Thyroid gland (tissue), 4 donors: ENCODE data around the gene MAP2K2. TPM values are rescaled to one million over a fixed set of nuclear protein-coding genes. Genes with fewer than 3 reads are reported as not detected.

Source experiments
- DNase-seq, 2 donors: peaks; one replicate each; pipeline ENCODE4 v3.0.0-alpha.2; 2019
- H3K27ac ChIP-seq, 3 donors: fragments of 200-600 bp; sonication (generic); 1 replicate in 2 of 3; 2 replicates in 1 of 3; pipeline ENCODE4 v1.5.1; 2016 to 2019; ENCODE audit warnings: mild to moderate bottlenecking in 1 of 3, moderate library complexity in 1 of 3
- H3K27me3 ChIP-seq: fragments of 200-600 bp; sonication (generic); one replicate; pipeline ENCODE4 v1.5.1; 2019
- H3K36me3 ChIP-seq, 2 donors: fragments of 200-600 bp; sonication (generic); one replicate each; pipeline ENCODE4 v1.5.1; 2016 to 2019
- H3K4me1 ChIP-seq, 2 donors: fragments of 200-600 bp; sonication (generic); one replicate each; pipeline ENCODE4 v1.5.1; 2017 to 2019
- H3K4me3 ChIP-seq, 3 donors: fragments of 200-600 bp; sonication (generic); replicated peaks in 1 of 3; 1 replicate in 2 of 3; 2 replicates in 1 of 3; pipeline ENCODE4 v1.5.1; 2016; ENCODE audit warnings: mild to moderate bottlenecking in 1 of 3
- H3K9me3 ChIP-seq: fragments of 200-600 bp; sonication (generic); one replicate; pipeline ENCODE4 v1.5.1; 2017
- POLR2A ChIP-seq, 2 donors: fragments of 450-650 bp; IDR thresholded peaks; one replicate each; pipeline ENCODE4 v1.6.1; 2017; ENCODE audit warnings: antibody characterized with exemption in 2 of 2, mild to moderate bottlenecking in 2 of 2, moderate library complexity in 1 of 2
- WGBS, 2 donors: methylation state at CpG; one replicate each; pipeline ENCODE4 v1.1.5; 2017; 5-methylcytosine and 5-hydroxymethylcytosine counted together
- intact Hi-C: fragments of 100-400 bp; cut with DNase I; formaldehyde crosslinking; loops from one replicate; pipeline ENCODE4 v1.15.1; 2023
- total RNA-seq, 4 donors: library from RNA; depleted of rRNA; stranded (reverse); fragments of >200 nt; gene quantifications; one replicate each; pipeline ENCODE4 v1.2.3, GENCODE V29; 2016
- TF ChIP-seq, protein P1 (sequence below), 6 experiments: fragments of 200-600 bp in 3 of 6; fragments of 450-650 bp in 3 of 6; sonication (generic) in 3 of 6; IDR thresholded peaks; one replicate each; pipeline ENCODE4 v1.5.1; 2016 to 2019; ENCODE audit warnings: antibody characterized with exemption in 6 of 6, mild to moderate bottlenecking in 2 of 6, inconsistent platforms in 1 of 6, moderate library complexity in 1 of 6

Gene MAP2K2
- total RNA-seq, 4 donors from 2014 or later, result 59.4 to 95.3 (median 81.8) TPM

DNA sequence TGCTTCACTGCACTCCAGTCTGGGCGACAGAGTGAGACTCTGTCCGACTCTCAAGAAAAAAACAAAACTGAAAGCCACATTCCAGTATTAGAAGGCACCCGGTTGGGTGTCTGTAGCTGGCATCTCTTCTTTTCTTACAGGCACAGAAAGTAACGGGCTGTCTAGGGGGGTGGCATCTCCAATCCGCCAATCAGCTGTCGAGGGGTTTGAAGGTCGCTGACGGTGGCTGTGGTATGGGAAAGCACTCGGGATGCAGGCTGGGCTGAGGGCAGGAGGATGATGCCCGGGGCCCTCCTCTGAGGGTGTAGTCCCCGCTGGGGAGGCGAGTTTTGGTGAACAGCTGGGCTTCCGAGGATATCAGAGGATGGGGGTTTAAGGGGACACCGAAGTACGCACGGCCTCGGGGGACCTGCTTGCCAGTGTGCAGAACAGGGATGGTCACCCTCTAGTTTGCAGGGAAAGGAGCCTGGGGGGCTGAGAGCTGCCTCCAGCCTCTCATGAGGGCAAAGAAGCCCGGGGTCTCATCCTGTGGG lies 30.2 kb downstream of the MAP2K2 start:
- Histone ChIP-seq H3K4me1 (no peaks in the 10 kb centered on the region), H3K27ac (no peak overlapping the region), H3K36me3 (peaks cover 7 to 9% of the 10 kb centered on the region in 2 donors), H3K27me3 (no peaks in the 10 kb centered on the region), H3K9me3 (no peaks in the 10 kb centered on the region), H3K4me3 (no peak overlapping the region)
- no peak for DNase-seq
- intact Hi-C loops, result no loop called here
- 92 to 93% methylated on average over 17 to 18 of the region's 18 CpGs for WGBS, 2 donors
- no peak for TF ChIP-seq POLR2A (IDR thresholded peaks at IDR 0.05)
- TF ChIP-seq, protein P1, sequence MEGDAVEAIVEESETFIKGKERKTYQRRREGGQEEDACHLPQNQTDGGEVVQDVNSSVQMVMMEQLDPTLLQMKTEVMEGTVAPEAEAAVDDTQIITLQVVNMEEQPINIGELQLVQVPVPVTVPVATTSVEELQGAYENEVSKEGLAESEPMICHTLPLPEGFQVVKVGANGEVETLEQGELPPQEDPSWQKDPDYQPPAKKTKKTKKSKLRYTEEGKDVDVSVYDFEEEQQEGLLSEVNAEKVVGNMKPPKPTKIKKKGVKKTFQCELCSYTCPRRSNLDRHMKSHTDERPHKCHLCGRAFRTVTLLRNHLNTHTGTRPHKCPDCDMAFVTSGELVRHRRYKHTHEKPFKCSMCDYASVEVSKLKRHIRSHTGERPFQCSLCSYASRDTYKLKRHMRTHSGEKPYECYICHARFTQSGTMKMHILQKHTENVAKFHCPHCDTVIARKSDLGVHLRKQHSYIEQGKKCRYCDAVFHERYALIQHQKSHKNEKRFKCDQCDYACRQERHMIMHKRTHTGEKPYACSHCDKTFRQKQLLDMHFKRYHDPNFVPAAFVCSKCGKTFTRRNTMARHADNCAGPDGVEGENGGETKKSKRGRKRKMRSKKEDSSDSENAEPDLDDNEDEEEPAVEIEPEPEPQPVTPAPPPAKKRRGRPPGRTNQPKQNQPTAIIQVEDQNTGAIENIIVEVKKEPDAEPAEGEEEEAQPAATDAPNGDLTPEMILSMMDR (IDR thresholded peaks at IDR 0.05), result no peak

DNA sequence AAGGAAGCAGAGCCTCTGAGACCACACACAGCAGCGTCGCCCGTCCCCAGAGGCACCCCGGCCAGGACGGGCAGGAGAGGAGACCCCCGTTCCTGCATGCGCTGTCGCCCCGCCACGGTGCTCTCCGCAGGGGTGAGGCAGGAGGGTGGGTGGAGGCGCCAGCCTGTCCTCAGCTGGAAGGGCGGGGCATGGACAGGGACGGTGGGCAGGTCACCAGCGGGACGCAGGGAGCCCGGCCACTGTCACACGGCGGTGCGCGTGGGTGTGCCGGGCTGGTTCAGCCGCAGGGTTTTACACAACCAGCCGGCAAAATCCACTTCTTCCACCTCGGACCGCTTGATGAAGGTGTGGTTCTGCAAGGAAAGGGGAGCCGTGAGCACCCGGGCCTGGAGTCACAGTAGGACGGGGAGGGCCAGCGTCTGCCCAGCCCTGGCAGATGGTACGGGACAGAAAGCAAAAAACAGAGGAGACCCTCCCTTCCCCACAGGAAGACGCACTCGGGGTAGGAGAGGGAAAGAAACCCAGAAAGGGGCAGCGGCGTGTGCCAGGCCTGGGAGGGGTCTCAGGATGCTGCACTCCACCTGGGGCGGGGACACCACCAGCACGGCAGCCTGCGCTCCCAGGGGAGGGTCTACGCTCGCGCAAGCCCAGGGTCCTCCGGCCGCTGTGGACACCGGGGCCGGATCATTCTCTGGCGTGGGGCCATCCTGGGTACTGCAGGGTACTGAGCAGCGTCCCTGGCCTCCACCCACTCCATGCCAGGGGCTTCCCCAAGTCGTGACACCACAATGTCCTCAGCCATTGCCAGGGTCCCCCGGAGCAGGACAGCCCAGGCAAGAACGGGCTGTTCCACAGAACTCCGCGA lies 33.3 kb downstream of the MAP2K2 start:
- intact Hi-C loops, result no loop called here
- Histone ChIP-seq H3K36me3 (peaks cover 5% of the 10 kb centered on the region in 2 donors), H3K27ac (no peak overlapping the region), H3K9me3 (no peaks in the 10 kb centered on the region), H3K4me3 (no peak overlapping the region), H3K27me3 (no peaks in the 10 kb centered on the region), H3K4me1 (no peaks in the 10 kb centered on the region)
- TF ChIP-seq POLR2A (IDR thresholded peaks at IDR 0.05), result no peak
- TF ChIP-seq, protein P1 (IDR thresholded peaks at IDR 0.05), result no peak
- DNase-seq, result no peak
- 90 to 94% methylated on average over 19 to 39 of the region's 52 CpGs for WGBS, 2 donors

DNA sequence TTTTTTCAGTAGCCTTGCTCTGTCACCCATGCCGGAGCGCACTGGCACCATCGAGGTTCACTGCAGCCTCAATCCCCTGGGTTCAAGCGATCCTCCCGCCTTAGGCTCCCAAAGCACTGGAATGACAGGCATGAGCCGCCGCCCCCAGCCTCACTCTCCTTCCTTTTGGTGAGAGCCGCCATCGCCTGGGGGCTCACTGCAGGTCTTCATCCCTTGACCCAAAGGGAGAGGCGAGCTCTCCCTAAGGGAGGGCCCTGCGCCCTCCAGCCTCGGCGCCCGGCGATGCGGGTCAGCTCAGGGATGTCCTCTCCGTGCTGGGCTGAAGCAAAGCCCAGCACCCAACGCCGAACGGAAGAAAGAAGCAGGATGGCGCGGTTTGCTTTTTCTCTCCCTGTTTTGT lies 34.0 kb downstream of the MAP2K2 start:
- H3K4me1 ChIP-seq, result no peaks in the 10 kb centered on the region
- no peak overlapping the region for H3K27ac ChIP-seq
- WGBS, 2 donors, result 93 to 94% methylated on average over 21 to 22 of the region's 22 CpGs
- no peaks in the 10 kb centered on the region for H3K27me3 ChIP-seq
- no peak overlapping the region for H3K4me3 ChIP-seq
- intact Hi-C loops, result no loop called here
- TF ChIP-seq, protein P1 (IDR thresholded peaks at IDR 0.05), result no peak
- no peak for TF ChIP-seq POLR2A (IDR thresholded peaks at IDR 0.05)
- DNase-seq, result no peak
- H3K36me3 ChIP-seq, result peaks cover 5% of the 10 kb centered on the region in 2 donors
- H3K9me3 ChIP-seq, result no peaks in the 10 kb centered on the region

DNA sequence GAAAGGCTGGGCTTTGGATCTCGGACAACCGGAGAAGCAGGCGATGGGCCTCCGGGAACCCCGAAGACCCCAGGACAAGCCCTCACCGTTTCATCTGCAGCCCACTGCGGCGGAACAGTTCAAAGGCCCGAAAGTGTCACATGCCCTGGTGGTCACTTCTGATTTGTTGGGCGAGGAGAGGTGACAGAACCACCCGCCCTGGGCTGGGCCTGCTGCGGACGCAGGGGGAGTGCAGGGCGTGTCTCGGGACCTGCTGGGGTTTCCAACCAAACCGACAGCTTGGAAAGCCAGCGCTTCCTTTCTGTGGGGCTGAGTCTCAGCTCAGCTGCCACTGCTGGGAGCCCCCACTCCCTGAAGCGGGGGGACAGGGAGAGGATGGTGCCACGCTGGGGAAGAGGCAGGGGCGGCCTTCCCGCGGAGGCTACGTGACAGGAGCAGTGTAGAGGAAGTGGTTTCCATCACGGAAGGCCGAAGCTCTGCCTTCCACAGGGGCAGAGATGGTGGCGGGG lies 34.5 kb downstream of the MAP2K2 start:
- Histone ChIP-seq H3K36me3 (peaks cover 5% of the 10 kb centered on the region in 2 donors), H3K27me3 (no peaks in the 10 kb centered on the region), H3K9me3 (no peaks in the 10 kb centered on the region), H3K4me3 (no peak overlapping the region), H3K4me1 (no peaks in the 10 kb centered on the region), H3K27ac (no peak overlapping the region)
- TF ChIP-seq, protein P1 (IDR thresholded peaks at IDR 0.05), result no peak
- TF ChIP-seq POLR2A (IDR thresholded peaks at IDR 0.05), result no peak
- WGBS, 2 donors, result 72 to 92% methylated on average over 16 to 26 of the region's 26 CpGs
- intact Hi-C loops, result no loop called here
- DNase-seq, result no peak

DNA sequence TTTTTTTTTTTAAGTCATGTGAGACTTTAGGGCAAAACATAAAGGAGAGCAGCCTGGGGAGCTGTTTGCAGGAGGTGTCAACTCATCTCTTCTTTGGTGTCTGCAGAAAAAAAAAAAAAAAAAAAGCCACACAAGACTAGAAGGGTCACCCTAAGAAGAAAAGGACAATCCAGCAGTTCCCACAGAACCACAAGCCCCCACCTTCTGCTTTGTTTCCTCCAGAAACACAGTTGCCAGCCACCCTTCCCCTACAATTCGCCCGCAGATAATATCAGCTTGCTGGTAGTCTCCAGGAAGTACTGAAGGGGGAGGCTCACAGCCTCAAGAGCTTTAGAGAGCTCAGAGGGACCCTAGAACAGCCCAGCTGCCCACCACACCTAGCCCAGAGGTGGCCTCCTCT lies 34.9 kb downstream of the MAP2K2 start:
- Histone ChIP-seq H3K4me3 (no peak overlapping the region), H3K27ac (no peak overlapping the region), H3K27me3 (no peaks in the 10 kb centered on the region), H3K9me3 (no peaks in the 10 kb centered on the region), H3K36me3 (peaks cover 5% of the 10 kb centered on the region in 2 donors), H3K4me1 (no peaks in the 10 kb centered on the region)
- TF ChIP-seq POLR2A (IDR thresholded peaks at IDR 0.05), result no peak
- TF ChIP-seq, protein P1 (IDR thresholded peaks at IDR 0.05), result no peak
- intact Hi-C loops, result no loop called here
- 57 to 88% methylated on average over 2 of the region's 2 CpGs for WGBS, 2 donors
- no peak for DNase-seq
